IMR-90 (cell line): ENCODE data around the gene KAZN.

Source experiments
- FOS ChIP-seq: fragments of 150-350 bp; IDR thresholded peaks from 2 replicates; pipeline ENCODE4 v1.6.1; 2016; ENCODE audit warnings: low read depth, low read length
- MXI1 ChIP-seq: IDR thresholded peaks from 2 replicates; pipeline ENCODE4 v1.6.1; 2012; ENCODE audit warnings: low read depth, mild to moderate bottlenecking, low read length, moderate library complexity, borderline replicate concordance
- NFE2L2 ChIP-seq: fragments of 150-350 bp; IDR thresholded peaks from 2 replicates; pipeline ENCODE4 v1.6.1; 2016; ENCODE audit warnings: low read depth, mild to moderate bottlenecking, low read length
- POLR2A ChIP-seq: IDR thresholded peaks from 2 replicates; pipeline ENCODE4 v1.6.1; 2012; ENCODE audit warnings: mild to moderate bottlenecking, low read depth, low read length
- SMC3 ChIP-seq: fragments of 150-350 bp; IDR thresholded peaks from 2 replicates; pipeline ENCODE4 v1.6.1; 2016; ENCODE audit warnings: low read depth, mild to moderate bottlenecking, antibody characterized with exemption, low read length, moderate library complexity
- TF ChIP-seq, protein P1 (sequence below): conservative IDR thresholded peaks from 2 replicates; pipeline ENCODE4 v1.5.1; 2012; ENCODE audit warnings: mild to moderate bottlenecking, low read depth, low read length, improper control_type of control experiment

- no peak for TF ChIP-seq MXI1
- no peak for TF ChIP-seq SMC3
- TF ChIP-seq, protein P1, sequence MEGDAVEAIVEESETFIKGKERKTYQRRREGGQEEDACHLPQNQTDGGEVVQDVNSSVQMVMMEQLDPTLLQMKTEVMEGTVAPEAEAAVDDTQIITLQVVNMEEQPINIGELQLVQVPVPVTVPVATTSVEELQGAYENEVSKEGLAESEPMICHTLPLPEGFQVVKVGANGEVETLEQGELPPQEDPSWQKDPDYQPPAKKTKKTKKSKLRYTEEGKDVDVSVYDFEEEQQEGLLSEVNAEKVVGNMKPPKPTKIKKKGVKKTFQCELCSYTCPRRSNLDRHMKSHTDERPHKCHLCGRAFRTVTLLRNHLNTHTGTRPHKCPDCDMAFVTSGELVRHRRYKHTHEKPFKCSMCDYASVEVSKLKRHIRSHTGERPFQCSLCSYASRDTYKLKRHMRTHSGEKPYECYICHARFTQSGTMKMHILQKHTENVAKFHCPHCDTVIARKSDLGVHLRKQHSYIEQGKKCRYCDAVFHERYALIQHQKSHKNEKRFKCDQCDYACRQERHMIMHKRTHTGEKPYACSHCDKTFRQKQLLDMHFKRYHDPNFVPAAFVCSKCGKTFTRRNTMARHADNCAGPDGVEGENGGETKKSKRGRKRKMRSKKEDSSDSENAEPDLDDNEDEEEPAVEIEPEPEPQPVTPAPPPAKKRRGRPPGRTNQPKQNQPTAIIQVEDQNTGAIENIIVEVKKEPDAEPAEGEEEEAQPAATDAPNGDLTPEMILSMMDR, result no peak
- no peak for TF ChIP-seq NFE2L2
- no peak for TF ChIP-seq POLR2A
- TF ChIP-seq FOS, result no peak
Measured at GRCh38 chr1:15107911-15108310, 509.4 kb downstream of the KAZN start.
